BE2C (cell line): ENCODE measurements around the gene MYH15.

Source experiments
- DNase-seq: peaks from one replicate; pipeline ENCODE4 v3.0.0-alpha.2; 2020
- H3K27me3 ChIP-seq: fragments of 250-450 bp; sonication (Bioruptor Pico); 2 replicates; pipeline ENCODE4 v1.5.1; 2020; ENCODE audit warnings: mild to moderate bottlenecking
- H3K36me3 ChIP-seq: fragments of 250-450 bp; sonication (Bioruptor Pico); 2 replicates; pipeline ENCODE4 v1.5.1; 2020; ENCODE audit warnings: mild to moderate bottlenecking
- H3K4me1 ChIP-seq: fragments of 250-450 bp; sonication (Bioruptor Pico); 2 replicates; pipeline ENCODE4 v1.5.1; 2020
- H3K4me3 ChIP-seq: 2 replicates; pipeline ENCODE4 v1.5.1; 2011; ENCODE audit warnings: low read depth, low read length
- H3K9me3 ChIP-seq: fragments of 250-450 bp; sonication (Bioruptor Pico); 2 replicates; pipeline ENCODE4 v1.5.1; 2020
- CTCF ChIP-seq: IDR thresholded peaks from 2 replicates; pipeline ENCODE4 v1.5.1; 2012; ENCODE audit warnings: mild to moderate bottlenecking, low read depth, low read length

Gene MYH15

GRCh38 chr3:108477511-108478147 lies 32.8 kb downstream of the MYH15 start:
- no peaks in the 10 kb centered on the region for H3K27me3 ChIP-seq
- no peak overlapping the region for H3K4me3 ChIP-seq
- DNase-seq, result peak; percentile 72
- H3K9me3 ChIP-seq, result no peaks in the 10 kb centered on the region
- no peaks in the 10 kb centered on the region for H3K36me3 ChIP-seq
- TF ChIP-seq CTCF, result peak; percentile 81
- peaks cover 4% of the 10 kb centered on the region; the same call in 1 of the 2 replicates for H3K4me1 ChIP-seq

GRCh38 chr3:108475220-108475782 lies 35.1 kb downstream of the MYH15 start:
- DNase-seq, result no peak
- no peak for TF ChIP-seq CTCF
- H3K9me3 ChIP-seq, result no peaks in the 10 kb centered on the region
- no peak overlapping the region for H3K4me3 ChIP-seq
- no peaks in the 10 kb centered on the region for H3K27me3 ChIP-seq
- peaks cover 18% of the 10 kb centered on the region for H3K4me1 ChIP-seq
- H3K36me3 ChIP-seq, result no peaks in the 10 kb centered on the region

- H3K36me3 ChIP-seq, result no peaks in the 10 kb centered on the region
These were observed 35.8 kb downstream of the MYH15 start for GRCh38 chr3:108474581-108474980.

GRCh38 chr3:108473711-108474110 lies 36.7 kb downstream of the MYH15 start:
- Histone ChIP-seq H3K4me3 (no peak overlapping the region), H3K9me3 (no peaks in the 10 kb centered on the region), H3K4me1 (peaks cover 18% of the 10 kb centered on the region), H3K36me3 (no peaks in the 10 kb centered on the region), H3K27me3 (no peaks in the 10 kb centered on the region)
- no peak for DNase-seq
- no peak for TF ChIP-seq CTCF

More at GRCh38 chr3:108474581-108474980, 35.8 kb downstream of the MYH15 start:
- Histone ChIP-seq H3K4me1 (peaks cover 18% of the 10 kb centered on the region), H3K9me3 (no peaks in the 10 kb centered on the region), H3K4me3 (no peak overlapping the region), H3K27me3 (no peaks in the 10 kb centered on the region)
- no peak for DNase-seq
- no peak for TF ChIP-seq CTCF

- TF ChIP-seq CTCF, result no peak
- H3K36me3 ChIP-seq, result no peaks in the 10 kb centered on the region
- peaks cover 16% of the 10 kb centered on the region for H3K4me1 ChIP-seq
- no peaks in the 10 kb centered on the region for H3K27me3 ChIP-seq
- peak; percentile 76 for DNase-seq
- H3K4me3 ChIP-seq, result peak overlapping the region; percentile 3; the same call in 1 of the 2 replicates
- no peaks in the 10 kb centered on the region for H3K9me3 ChIP-seq
These were observed 38.3 kb downstream of the MYH15 start for GRCh38 chr3:108472001-108472591.

GRCh38 chr3:108471426-108471825 lies 39.0 kb downstream of the MYH15 start:
- DNase-seq, result no peak
- H3K27me3 ChIP-seq, result no peaks in the 10 kb centered on the region

More at GRCh38 chr3:108471426-108471825, 39.0 kb downstream of the MYH15 start:
- Histone ChIP-seq H3K9me3 (no peaks in the 10 kb centered on the region), H3K4me3 (no peak overlapping the region), H3K36me3 (no peaks in the 10 kb centered on the region), H3K4me1 (peaks cover 15% of the 10 kb centered on the region)
- TF ChIP-seq CTCF, result no peak
